GM23338 (cell line): ENCODE data around the gene SMIM41.

Experiments
- CTCF ChIP-seq, 2 experiments: fragments of 200-600 bp in 1 of 2; sonication (generic) in 1 of 2; conservative IDR thresholded peaks; 2 replicates each; pipeline versions ENCODE4 v1.5.1 to v1.6.1; 2016 to 2017; ENCODE audit warnings: antibody characterized with exemption in 2 of 2, low read depth in 2 of 2, mild to moderate bottlenecking in 2 of 2, moderate library complexity in 1 of 2
- ETS1 ChIP-seq: IDR thresholded peaks from 2 replicates; pipeline ENCODE4 v1.6.1; 2016; ENCODE audit warnings: antibody characterized with exemption
- EZH2 ChIP-seq: fragments of 200-600 bp; sonication (generic); IDR thresholded peaks from one replicate; pipeline ENCODE4 v1.8.0; 2017; ENCODE audit warnings: antibody characterized with exemption, mild to moderate bottlenecking, low read depth; ENCODE audit not compliant: unreplicated experiment
- POLR2AphosphoS5 ChIP-seq: IDR thresholded peaks from 2 replicates; pipeline ENCODE4 v1.6.1; 2016; ENCODE audit warnings: antibody characterized with exemption, low read depth
- REST ChIP-seq: IDR thresholded peaks from one replicate; pipeline ENCODE4 v1.6.1; 2018; ENCODE audit warnings: antibody characterized with exemption; ENCODE audit not compliant: unreplicated experiment

- TF ChIP-seq CTCF (conservative IDR thresholded peaks at IDR 0.05; ENCODE audit: low read depth in 2 of 2) (no peak), ETS1 (no peak), EZH2 (no peak), POLR2AphosphoS5 (no peak), REST (no peak)
Measured at GRCh38 chr12:52070185-52070925, 9.1 kb upstream of the SMIM41 start.
